Uterus (tissue), 2 donors: ENCODE measurements around the gene USP15.

ENCODE experiments used
- CTCF ChIP-seq, 4 experiments: fragments of 200-600 bp in 2 of 4; fragments of 450-650 bp in 2 of 4; sonication (generic) in 2 of 4; IDR thresholded peaks; one replicate each; pipeline ENCODE4 v1.5.1; 2016 to 2019; ENCODE audit warnings: antibody characterized with exemption in 4 of 4, mild to moderate bottlenecking in 2 of 4, moderate library complexity in 1 of 4
- POLR2A ChIP-seq, 2 donors: fragments of 450-650 bp; IDR thresholded peaks; one replicate each; pipeline ENCODE4 v1.6.1; 2016; ENCODE audit warnings: antibody characterized with exemption in 2 of 2, mild to moderate bottlenecking in 1 of 2, moderate library complexity in 1 of 2

- no peak for TF ChIP-seq CTCF (IDR thresholded peaks at IDR 0.05)
- no peak for TF ChIP-seq POLR2A (IDR thresholded peaks at IDR 0.05)
These were observed 165.9 kb downstream of the USP15 start for GRCh38 chr12:62426089-62426488.
